CD4-positive, alpha-beta T cell treated with Interleukin-21 for 1 hour (primary cell): ENCODE results near the gene CRADD.
A peak's percentile ranks its signal among the peaks of the same experiment; 100 is the strongest.
"Not testable (repeated sequence)": the region's sequence is repeated elsewhere in the genome, so short reads cannot be mapped to it uniquely, and the experiment has no call there.

Source experiments
- DNase-seq: peaks from one replicate; pipeline ENCODE4 v3.0.0-alpha.2; 2020

CRADD gene

GRCh38 chr12:93740751-93741150, 63.6 kb downstream of the CRADD start:
- no peak for DNase-seq

DNA sequence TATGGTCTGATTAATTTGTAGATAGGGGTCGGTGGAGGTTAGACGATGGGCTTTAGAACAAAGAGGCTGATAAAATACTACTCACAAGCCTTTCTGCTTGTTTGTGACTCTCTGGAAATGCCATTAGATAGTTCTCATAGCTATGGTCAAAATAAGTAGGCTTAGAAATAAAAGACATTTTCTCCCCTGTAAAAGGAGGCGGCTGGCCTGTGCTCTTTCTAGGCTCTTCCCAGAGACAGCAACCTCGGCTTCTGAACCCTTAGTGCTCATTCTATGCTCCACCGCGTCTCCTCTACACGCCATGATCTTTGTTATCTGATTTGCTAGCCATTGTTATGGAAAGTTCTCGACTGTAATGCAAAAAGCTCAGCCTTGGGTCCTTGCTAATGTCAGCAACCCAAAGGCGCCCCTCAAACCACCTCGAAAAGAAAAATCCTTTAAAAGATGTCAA, 64.5 kb downstream of the CRADD start:
- DNase-seq: no peak

GRCh38 chr12:93742110-93742934, 65.1 kb downstream of the CRADD start:
- DNase-seq: peak; percentile 53

GRCh38 chr12:93743229-93743998, 66.2 kb downstream of the CRADD start:
- DNase-seq: no peak

- DNase-seq: no peak
Observed at GRCh38 chr12:93743999-93744689, 67.0 kb downstream of the CRADD start.

GRCh38 chr12:93745286-93745685, 68.1 kb downstream of the CRADD start:
- DNase-seq: no peak

GRCh38 chr12:93746572-93747168, 69.5 kb downstream of the CRADD start:
- no peak for DNase-seq

- DNase-seq: no peak
Observed at GRCh38 chr12:93748672-93749383, 71.7 kb downstream of the CRADD start.

- no peak for DNase-seq
Observed at GRCh38 chr12:93749515-93749914, 72.3 kb downstream of the CRADD start.

DNA sequence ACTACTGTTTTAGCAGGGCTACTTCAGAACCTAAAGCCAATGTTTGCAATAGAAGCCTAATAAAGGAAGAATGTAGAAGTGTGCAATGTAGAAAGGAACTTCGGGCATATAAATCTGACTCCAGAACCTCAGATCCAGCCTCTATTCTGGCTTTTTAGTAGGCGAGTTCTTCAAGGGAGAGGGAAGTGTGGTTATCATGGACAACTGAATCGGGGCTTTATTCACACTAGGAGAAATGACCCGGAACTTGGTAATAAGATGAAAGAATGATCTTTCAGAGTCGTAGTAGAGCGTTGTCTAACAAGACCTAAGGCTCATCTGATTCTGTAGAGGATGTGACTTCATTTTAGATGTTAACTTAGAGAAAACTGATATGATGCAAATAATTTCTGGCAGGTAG, 72.9 kb downstream of the CRADD start:
- DNase-seq: no peak

DNA sequence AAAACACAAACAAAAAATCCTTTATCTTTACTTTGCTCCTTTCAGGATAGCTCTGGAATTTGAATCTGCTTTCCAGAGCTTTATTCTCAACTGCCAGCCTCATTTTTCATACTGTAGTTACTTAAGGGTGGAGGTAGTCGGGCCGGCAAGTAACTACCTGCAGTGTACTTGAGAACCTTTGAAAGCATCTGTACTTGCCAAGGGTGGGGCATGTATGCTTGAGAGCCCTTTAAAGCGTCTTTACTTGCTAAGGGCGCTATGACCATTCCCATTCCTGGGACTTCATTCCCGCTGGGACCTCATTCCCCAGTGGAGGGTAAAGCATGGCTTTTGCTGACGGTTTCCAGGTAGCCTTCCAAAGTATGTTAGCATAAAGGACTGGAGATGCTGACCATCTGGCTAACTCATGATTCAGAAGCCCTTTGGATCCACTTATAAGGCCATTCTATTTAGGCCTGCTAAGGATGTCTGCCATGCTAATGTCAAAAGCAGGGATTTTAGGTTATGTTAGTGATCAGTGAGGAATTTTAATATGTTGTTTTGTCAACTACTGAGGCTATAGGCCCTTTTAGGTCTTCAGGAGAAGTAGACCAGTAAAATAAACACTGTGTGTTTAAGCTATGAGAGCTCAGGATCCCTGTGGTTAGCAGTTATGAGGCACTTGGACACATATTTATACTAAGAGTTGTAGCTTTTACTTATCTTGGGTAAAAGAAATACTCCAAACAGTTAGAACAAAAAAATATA, 74.9 kb downstream of the CRADD start:
- no peak for DNase-seq

- DNase-seq: no peak
Observed at GRCh38 chr12:93753285-93753684, 76.1 kb downstream of the CRADD start.

GRCh38 chr12:93753838-93754429, 76.8 kb downstream of the CRADD start:
- no peak for DNase-seq

GRCh38 chr12:93754859-93755258, 77.7 kb downstream of the CRADD start:
- not testable (repeated sequence) for DNase-seq

- DNase-seq: no peak
Observed at GRCh38 chr12:93756288-93756687, 79.1 kb downstream of the CRADD start.

DNA sequence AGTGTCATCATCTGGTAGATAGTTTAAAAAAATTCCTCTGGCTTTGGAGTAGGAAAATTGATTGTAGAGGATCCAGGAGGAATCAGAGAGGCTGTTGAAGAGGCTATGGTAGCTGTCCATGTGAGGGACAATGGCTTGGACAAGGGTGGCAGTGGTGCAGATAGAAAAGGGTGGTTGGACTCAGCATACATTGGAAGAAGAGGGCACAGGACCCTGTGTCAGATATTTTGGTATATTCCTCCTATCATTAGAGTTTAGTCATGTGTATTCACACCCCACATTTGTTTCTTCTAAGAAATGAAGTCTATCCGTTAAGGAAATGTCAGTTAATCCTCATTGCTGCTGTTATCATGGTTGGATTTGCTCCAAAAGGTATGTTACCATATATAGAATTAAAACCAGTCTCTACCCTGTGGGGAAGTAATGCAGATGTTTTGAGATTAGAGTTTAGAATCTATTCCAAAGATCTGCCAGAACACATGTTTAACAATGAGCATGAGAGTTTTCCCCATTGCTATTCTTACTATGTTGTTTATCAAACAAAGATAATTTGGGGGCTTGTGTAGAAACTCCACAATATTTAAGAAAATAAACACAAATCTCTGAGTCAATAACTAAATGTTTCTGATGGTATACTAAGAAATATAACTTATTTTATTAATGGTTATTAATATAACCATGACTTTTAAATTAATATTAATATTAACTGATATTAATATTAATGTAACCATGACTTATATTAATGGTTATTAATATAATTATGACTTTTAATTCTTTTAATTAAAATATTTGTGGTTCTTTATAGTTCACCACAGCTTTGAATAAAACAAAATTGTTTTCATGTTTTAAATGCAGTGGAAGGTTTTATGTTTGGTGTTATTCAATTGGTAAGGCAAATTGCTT, 80.9 kb downstream of the CRADD start:
- no peak for DNase-seq

DNA sequence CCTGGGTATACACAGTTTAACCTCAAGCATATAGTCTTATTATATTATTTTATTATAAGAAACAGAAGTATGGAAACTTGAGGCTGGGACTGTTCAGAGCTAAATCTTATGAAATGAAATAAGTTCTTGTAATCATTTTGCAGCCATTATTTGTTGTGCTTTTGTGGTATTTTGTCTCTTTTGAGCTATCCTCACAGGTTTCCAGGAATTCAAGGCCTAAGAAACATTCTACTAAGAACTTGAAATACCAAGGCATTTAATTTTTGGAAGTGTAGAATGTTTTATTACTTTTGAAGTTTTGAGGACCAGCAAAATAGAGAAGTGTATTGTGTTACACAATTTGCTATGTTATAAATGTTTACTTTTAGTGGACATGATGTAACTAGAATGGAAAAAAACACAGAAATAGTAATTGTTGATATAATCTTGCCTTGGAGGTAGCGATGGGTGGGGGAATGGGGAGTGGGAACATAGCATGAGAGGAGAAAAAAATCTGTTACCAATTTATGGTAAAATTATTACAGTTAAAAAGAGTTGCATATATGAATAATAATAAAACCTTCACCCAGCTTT, 81.7 kb downstream of the CRADD start:
- DNase-seq: no peak

DNA sequence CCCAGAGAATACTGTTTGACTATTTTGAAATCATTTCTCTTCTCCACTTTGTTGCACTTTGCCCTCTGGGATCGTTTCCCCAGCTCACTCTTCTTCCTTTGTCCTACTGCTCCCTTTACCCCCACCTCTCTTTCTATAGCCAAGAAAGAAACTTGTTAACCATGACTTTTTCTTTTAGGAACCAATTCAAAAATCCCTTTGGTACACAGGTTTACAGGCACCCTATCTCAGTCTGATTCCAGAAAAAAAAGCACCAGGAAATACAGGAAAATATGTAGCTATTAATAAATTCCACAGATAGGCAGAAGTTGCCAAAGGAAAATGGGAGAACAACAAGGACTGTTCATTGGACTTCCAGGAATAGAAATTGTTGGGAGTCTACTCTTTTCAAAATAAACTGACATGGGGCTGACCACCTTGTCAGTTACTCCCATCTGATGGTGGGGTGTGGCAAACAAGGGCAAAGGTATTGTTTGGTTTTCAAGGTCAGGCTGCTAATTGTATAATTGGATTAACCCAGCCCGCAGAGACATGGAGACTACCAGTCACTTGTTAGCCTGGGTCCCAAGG, 82.4 kb downstream of the CRADD start:
- no peak for DNase-seq

- no peak for DNase-seq
Observed at GRCh38 chr12:93760275-93760875, 83.2 kb downstream of the CRADD start.
